Activated CD8-positive, alpha-beta T cell treated with anti-CD3 and anti-CD28 coated beads, Interleukin-2, amount 10 ng/mL, durations not matched to agents 7 days and 5 days (primary cell): ENCODE results near the gene NLGN1. TPM values are rescaled to one million over a fixed set of nuclear protein-coding genes. Genes with fewer than 3 reads are reported as not detected.
"Not testable (repeated sequence)": the region's sequence is repeated elsewhere in the genome, so short reads cannot be mapped to it uniquely, and the experiment has no call there.

ENCODE experiments used
- ATAC-seq: fragments of 150-1000 bp; cut with Tn5 transposase; one replicate; pipeline ENCODE4 v1.10.0; 2021; ENCODE audit warnings: moderate library complexity
- CTCF ChIA-PET: fragments of 350-600 bp; sonication (Branson Sonifier 250); formaldehyde crosslinking; loops from one replicate; lab custom pipeline; 2021; ENCODE audit warnings: antibody characterized with exemption; lab: Charles Lee
- POLR2A ChIA-PET: fragments of 350-600 bp; sonication (Branson Sonifier 250); formaldehyde crosslinking; loops from one replicate; lab custom pipeline; 2021; ENCODE audit warnings: antibody characterized with exemption; lab: Charles Lee
- DNase-seq: peaks from one replicate; pipeline ENCODE4 v3.0.0-alpha.2; 2020
- H3K27ac Mint-ChIP-seq: one replicate; pipeline ENCODE4 v1.8.0; 2021; ENCODE audit warnings: mild to moderate bottlenecking, mixed read lengths
- H3K27me3 Mint-ChIP-seq: one replicate; pipeline ENCODE4 v1.8.0; 2021; ENCODE audit warnings: low read depth, mixed read lengths
- H3K36me3 Mint-ChIP-seq: one replicate; pipeline ENCODE4 v1.8.0; 2021; ENCODE audit warnings: low read depth, mixed read lengths
- H3K4me1 Mint-ChIP-seq: one replicate; pipeline ENCODE4 v1.8.0; 2021; ENCODE audit warnings: low read depth, mixed read lengths
- H3K4me3 Mint-ChIP-seq: one replicate; pipeline ENCODE4 v1.8.0; 2021; ENCODE audit warnings: mild to moderate bottlenecking, mixed read lengths
- H3K9me3 Mint-ChIP-seq: one replicate; pipeline ENCODE4 v1.8.0; 2022; ENCODE audit warnings: mixed read lengths; ENCODE audit not compliant: insufficient read depth
- total RNA-seq, 2 experiments: library from RNA; stranded (reverse); gene quantifications; one replicate each; pipeline ENCODE4 v1.2.3, GENCODE V29; 2021

Gene NLGN1
- total RNA-seq, 2 experiments from 2014 or later: not detected

GRCh38 chr3:173584093-173584837 is 186.7 kb downstream of the NLGN1 start:
- Mint-ChIP-seq H3K36me3 (no peaks in the 10 kb centered on the region), H3K4me3 (no peak overlapping the region), H3K9me3 (no peaks in the 10 kb centered on the region), H3K4me1 (peaks cover 5% of the 10 kb centered on the region), H3K27ac (no peak overlapping the region), H3K27me3 (peaks cover 19% of the 10 kb centered on the region)
- DNase-seq: no peak
- CTCF ChIA-PET: no interaction called here
- no peak for ATAC-seq
- POLR2A ChIA-PET: no interaction called here

DNA sequence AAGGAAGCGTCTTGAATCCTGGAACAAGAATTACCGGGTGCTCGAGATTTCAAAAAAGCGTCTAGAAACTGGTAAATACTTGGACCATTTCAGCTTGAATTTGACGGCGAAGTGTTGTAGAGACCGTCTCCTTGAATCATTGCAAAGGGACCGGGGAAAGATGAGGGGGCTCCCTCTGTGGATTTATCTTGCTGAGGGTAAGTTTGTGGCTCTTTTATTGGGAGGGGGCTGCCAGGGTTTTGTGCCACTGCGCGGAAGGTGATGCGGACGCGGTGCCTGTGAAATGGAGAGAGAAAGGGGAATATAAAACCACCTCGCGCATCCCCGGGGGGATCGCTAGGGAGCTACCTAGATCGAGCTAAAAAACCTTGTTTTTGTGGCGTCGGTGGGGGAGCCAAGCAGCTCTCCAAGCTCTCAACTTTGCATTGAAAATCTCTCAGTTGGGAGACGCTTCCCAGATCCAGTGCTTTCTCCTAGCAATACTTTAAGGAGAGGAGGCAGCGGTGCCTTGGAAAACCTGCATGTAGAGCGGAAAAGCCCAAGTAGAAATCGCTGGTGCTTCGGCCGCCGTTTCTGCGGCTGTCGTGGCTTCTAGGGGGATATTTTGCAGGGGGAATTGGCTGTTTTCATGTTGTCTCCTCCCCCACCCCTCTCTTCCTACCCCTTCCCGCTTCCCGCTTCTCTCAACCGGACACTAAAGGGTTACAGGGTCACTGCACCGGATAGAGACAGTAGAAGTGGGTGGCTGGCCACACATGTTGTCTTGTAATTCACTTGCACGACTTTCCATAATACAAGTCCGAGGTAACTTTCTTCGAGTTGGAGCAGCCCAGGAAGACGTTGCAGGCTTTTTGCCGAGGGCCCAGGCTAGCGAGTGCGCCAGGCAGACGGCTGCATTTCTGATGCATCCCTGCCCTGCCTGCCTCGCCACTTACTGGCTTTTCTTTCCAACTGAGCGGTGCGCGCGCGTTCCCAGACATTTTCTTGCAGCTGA is 187.6 kb downstream of the NLGN1 start:
- Mint-ChIP-seq H3K27me3 (peaks cover 19% of the 10 kb centered on the region), H3K4me1 (peaks cover 5% of the 10 kb centered on the region), H3K27ac (no peak overlapping the region), H3K4me3 (no peak overlapping the region), H3K36me3 (no peaks in the 10 kb centered on the region), H3K9me3 (no peaks in the 10 kb centered on the region)
- DNase-seq (no peak), ATAC-seq (no peak)
- ChIA-PET POLR2A (no interaction called here), CTCF (no interaction called here)

DNA sequence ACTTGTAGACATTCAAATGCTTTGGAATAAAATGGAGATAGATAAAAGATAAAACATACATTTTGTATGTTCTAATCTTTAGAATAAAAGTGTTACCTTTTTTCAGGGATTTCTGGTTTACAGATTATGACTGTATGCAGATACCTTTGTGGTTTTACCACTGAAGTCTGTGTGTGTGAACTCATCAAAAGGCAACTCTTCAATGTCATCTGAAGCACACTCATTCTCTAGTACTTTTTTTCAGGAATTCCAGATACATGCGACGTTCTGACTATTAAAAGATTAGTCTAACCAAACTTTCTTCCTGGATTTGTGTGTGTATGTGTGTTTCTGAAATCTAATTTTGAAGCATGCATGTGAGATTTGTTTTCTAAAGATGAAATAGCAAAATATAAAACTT is 188.6 kb downstream of the NLGN1 start:
- ATAC-seq (no peak), DNase-seq (no peak)
- H3K9me3 Mint-ChIP-seq: no peaks in the 10 kb centered on the region
- H3K4me3 Mint-ChIP-seq: no peak overlapping the region
- H3K27ac Mint-ChIP-seq: no peak overlapping the region
- CTCF ChIA-PET: no interaction called here
- peaks cover 5% of the 10 kb centered on the region for H3K4me1 Mint-ChIP-seq
- POLR2A ChIA-PET: no interaction called here
- peaks cover 19% of the 10 kb centered on the region for H3K27me3 Mint-ChIP-seq
- H3K36me3 Mint-ChIP-seq: no peaks in the 10 kb centered on the region

DNA sequence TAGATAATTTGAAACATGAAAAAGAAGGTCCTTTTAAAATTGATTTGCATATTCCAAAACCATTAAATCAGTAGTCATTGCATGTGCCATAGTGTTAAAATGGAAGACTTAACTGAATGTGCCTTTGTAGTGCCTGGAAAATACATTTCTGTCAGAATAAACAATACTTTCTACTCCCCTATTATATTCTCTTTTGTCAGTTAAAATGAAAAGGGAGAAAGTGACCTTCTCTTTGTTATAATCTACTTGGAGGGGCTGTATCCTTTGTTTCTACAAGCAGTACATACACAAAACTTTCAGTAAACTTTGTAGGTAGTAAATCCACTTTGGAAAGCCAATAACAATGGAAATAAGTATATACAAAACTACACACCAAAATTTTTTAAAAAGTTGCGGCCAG is 189.5 kb downstream of the NLGN1 start:
- ATAC-seq (no peak), DNase-seq (no peak)
- POLR2A ChIA-PET: no interaction called here
- Mint-ChIP-seq H3K9me3 (no peaks in the 10 kb centered on the region), H3K4me1 (peaks cover 5% of the 10 kb centered on the region), H3K27me3 (peaks cover 19% of the 10 kb centered on the region), H3K4me3 (no peak overlapping the region), H3K27ac (no peak overlapping the region), H3K36me3 (no peaks in the 10 kb centered on the region)
- CTCF ChIA-PET: no interaction called here

- Mint-ChIP-seq H3K9me3 (no peaks in the 10 kb centered on the region), H3K4me3 (no peak overlapping the region), H3K36me3 (no peaks in the 10 kb centered on the region), H3K4me1 (peaks cover 5% of the 10 kb centered on the region), H3K27ac (no peak overlapping the region), H3K27me3 (peaks cover 19% of the 10 kb centered on the region)
- DNase-seq (no peak), ATAC-seq (no peak)
- POLR2A ChIA-PET: no interaction called here
- CTCF ChIA-PET: no interaction called here
These were observed 191.0 kb downstream of the NLGN1 start for GRCh38 chr3:173588556-173588955.

DNA sequence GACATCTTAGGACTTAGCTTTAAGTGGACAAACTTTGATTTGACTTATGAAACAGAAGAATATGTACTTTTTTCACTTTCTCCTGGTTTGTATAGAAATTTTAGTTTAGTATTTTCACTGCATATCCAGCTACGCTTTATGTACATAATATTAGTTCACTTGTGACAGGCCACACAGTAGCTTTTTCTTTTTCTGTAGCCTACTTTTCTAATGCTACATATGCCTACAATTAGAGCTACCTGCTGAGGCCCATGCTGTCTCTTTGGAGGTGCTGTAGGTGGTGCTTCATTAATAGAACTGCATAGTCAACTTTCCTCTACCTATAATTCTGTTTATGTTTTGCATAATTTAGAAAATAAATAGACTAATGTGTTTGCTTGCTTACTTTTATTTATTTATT is 191.6 kb downstream of the NLGN1 start:
- no peak overlapping the region for H3K27ac Mint-ChIP-seq
- ChIA-PET CTCF (no interaction called here), POLR2A (no interaction called here)
- H3K27me3 Mint-ChIP-seq: peaks cover 16% of the 10 kb centered on the region
- H3K9me3 Mint-ChIP-seq: no peaks in the 10 kb centered on the region
- H3K36me3 Mint-ChIP-seq: no peaks in the 10 kb centered on the region
- H3K4me1 Mint-ChIP-seq: peaks cover 5% of the 10 kb centered on the region
- no peak for DNase-seq
- ATAC-seq: no peak
- H3K4me3 Mint-ChIP-seq: no peak overlapping the region

GRCh38 chr3:173591401-173591800 is 193.9 kb downstream of the NLGN1 start:
- peaks cover under 1% of the 10 kb centered on the region for H3K27me3 Mint-ChIP-seq
- CTCF ChIA-PET: no interaction called here
- H3K36me3 Mint-ChIP-seq: no peaks in the 10 kb centered on the region
- no peak for ATAC-seq
- no peak overlapping the region for H3K4me3 Mint-ChIP-seq
- no peaks in the 10 kb centered on the region for H3K4me1 Mint-ChIP-seq
- no peaks in the 10 kb centered on the region for H3K9me3 Mint-ChIP-seq
- no peak overlapping the region for H3K27ac Mint-ChIP-seq
- POLR2A ChIA-PET: no interaction called here
- no peak for DNase-seq

DNA sequence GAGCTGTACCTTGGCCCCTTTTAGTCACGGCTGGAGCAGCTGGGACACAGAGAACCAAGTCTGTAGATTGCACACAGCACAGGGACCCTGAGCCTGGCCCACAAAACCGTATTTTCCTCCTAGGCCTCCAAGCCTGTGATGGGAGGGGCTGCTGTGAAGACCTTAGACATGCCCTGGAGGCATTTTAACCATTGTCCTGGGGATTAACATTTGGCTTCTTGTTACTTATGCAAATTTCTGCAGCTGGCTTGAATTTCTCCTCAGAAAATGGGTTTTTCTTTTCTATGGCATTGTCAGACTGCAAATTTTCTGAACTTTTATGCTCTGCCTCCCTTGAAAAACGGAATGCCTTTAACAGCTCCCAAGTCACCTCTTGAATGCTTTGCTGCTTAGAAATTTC is 197.3 kb downstream of the NLGN1 start:
- H3K4me3 Mint-ChIP-seq, DNase-seq, POLR2A ChIA-PET, H3K4me1 Mint-ChIP-seq, CTCF ChIA-PET, H3K27me3 Mint-ChIP-seq, H3K36me3 Mint-ChIP-seq, ATAC-seq, H3K27ac Mint-ChIP-seq, H3K9me3 Mint-ChIP-seq: not testable (repeated sequence)

DNA sequence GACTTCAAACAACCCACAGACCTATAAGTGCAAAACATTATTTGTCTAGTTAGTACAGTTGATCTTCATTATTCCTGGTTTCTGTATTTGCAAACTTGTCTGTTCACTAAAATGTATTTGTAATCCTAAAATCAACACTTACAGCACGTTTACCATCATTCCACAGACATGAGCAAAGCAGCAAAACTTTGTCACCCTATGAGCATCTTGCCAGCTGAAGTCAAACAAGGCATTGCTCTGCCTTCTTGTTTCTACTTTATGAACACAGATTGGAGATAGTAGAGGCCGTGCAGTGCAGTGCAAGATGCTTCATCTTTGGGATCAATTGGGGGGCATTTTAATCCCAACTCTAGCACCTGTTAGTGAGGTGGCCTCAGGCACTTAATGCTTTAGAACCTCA is 202.1 kb downstream of the NLGN1 start:
- POLR2A ChIA-PET: no interaction called here
- Mint-ChIP-seq H3K36me3 (no peaks in the 10 kb centered on the region), H3K9me3 (no peaks in the 10 kb centered on the region), H3K4me1 (no peaks in the 10 kb centered on the region), H3K27me3 (no peaks in the 10 kb centered on the region), H3K27ac (no peak overlapping the region), H3K4me3 (no peak overlapping the region)
- CTCF ChIA-PET: no interaction called here
- ATAC-seq (no peak), DNase-seq (no peak)

GRCh38 chr3:173614522-173614921 is 217.0 kb downstream of the NLGN1 start:
- Mint-ChIP-seq H3K27me3 (no peaks in the 10 kb centered on the region), H3K4me1 (no peaks in the 10 kb centered on the region), H3K9me3 (no peaks in the 10 kb centered on the region), H3K36me3 (no peaks in the 10 kb centered on the region), H3K4me3 (no peak overlapping the region), H3K27ac (no peak overlapping the region)
- ChIA-PET CTCF (no interaction called here), POLR2A (no interaction called here)
- ATAC-seq (no peak), DNase-seq (no peak)

GRCh38 chr3:173615661-173616060 is 218.1 kb downstream of the NLGN1 start:
- CTCF ChIA-PET: no interaction called here

GRCh38 chr3:173617490-173617889 is 219.9 kb downstream of the NLGN1 start:
- no peak for ATAC-seq
- Mint-ChIP-seq H3K27ac (no peak overlapping the region), H3K27me3 (no peaks in the 10 kb centered on the region), H3K4me3 (no peak overlapping the region), H3K9me3 (no peaks in the 10 kb centered on the region), H3K36me3 (no peaks in the 10 kb centered on the region), H3K4me1 (no peaks in the 10 kb centered on the region)
- no peak for DNase-seq
- CTCF ChIA-PET: no interaction called here
- POLR2A ChIA-PET: no interaction called here

More at GRCh38 chr3:173615661-173616060, 218.1 kb downstream of the NLGN1 start:
- POLR2A ChIA-PET: no interaction called here
- no peaks in the 10 kb centered on the region for H3K27me3 Mint-ChIP-seq
- no peaks in the 10 kb centered on the region for H3K36me3 Mint-ChIP-seq
- H3K27ac Mint-ChIP-seq: no peak overlapping the region
- DNase-seq (no peak), ATAC-seq (no peak)
- no peak overlapping the region for H3K4me3 Mint-ChIP-seq
- no peaks in the 10 kb centered on the region for H3K4me1 Mint-ChIP-seq
- no peaks in the 10 kb centered on the region for H3K9me3 Mint-ChIP-seq
